A549 treated with AZD9567 at 1 μM for 4 hours (cell line): ENCODE data around the gene KHSRP. TPM values are rescaled to one million over a fixed set of nuclear protein-coding genes. Genes with fewer than 3 reads are reported as not detected.

Experiments used
- total RNA-seq: library from RNA; stranded (reverse); fragments of 200-300 nt; extraction: Qiagen RNA extraction; gene quantifications from 5 replicates; pipeline ENCODE4 v1.2.3, GENCODE V29; 2022; ENCODE audit not compliant: insufficient read depth

Gene KHSRP, protein sequence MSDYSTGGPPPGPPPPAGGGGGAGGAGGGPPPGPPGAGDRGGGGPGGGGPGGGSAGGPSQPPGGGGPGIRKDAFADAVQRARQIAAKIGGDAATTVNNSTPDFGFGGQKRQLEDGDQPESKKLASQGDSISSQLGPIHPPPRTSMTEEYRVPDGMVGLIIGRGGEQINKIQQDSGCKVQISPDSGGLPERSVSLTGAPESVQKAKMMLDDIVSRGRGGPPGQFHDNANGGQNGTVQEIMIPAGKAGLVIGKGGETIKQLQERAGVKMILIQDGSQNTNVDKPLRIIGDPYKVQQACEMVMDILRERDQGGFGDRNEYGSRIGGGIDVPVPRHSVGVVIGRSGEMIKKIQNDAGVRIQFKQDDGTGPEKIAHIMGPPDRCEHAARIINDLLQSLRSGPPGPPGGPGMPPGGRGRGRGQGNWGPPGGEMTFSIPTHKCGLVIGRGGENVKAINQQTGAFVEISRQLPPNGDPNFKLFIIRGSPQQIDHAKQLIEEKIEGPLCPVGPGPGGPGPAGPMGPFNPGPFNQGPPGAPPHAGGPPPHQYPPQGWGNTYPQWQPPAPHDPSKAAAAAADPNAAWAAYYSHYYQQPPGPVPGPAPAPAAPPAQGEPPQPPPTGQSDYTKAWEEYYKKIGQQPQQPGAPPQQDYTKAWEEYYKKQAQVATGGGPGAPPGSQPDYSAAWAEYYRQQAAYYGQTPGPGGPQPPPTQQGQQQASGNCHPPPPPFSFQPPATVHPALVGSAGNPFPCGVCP
- 194 to 216 TPM (median 210 TPM) in 5 replicates for total RNA-seq

DNA sequence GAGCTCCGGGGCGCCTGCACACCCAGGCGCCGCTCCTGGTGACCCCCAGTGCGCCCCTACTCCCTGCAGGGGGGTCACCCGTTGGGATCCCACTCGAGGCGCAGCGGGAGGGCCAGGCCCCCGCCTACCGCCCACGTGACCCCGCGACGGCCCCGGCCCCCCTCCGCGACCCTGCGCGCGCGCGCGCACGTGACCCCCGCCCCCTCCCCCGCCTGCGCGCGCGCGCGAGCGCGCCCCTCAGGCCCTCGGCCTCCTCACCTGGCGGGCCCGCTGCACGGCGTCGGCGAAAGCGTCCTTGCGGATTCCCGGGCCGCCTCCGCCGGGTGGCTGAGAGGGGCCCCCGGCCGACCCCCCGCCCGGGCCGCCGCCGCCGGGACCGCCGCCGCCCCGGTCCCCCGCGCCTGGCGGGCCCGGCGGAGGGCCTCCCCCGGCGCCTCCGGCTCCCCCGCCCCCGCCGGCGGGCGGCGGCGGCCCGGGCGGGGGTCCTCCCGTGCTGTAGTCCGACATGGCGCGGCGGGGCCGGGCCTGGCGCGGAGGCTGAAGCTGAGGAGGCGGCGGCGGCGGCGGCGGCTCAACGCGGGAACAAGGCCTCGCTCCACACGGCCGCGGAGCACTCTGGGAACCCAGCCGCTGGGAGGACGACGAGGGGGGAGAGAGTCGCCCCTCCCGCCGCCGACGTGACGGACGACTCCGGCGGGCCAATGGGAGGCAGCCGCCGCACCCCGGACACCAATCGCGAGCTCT, at the start of gene KHSRP:
TSS of gene KHSRP (minus strand) at position 617 of the 744 bp plus-strand sequence. CDS start at position 507, 110 bp downstream.

DNA sequence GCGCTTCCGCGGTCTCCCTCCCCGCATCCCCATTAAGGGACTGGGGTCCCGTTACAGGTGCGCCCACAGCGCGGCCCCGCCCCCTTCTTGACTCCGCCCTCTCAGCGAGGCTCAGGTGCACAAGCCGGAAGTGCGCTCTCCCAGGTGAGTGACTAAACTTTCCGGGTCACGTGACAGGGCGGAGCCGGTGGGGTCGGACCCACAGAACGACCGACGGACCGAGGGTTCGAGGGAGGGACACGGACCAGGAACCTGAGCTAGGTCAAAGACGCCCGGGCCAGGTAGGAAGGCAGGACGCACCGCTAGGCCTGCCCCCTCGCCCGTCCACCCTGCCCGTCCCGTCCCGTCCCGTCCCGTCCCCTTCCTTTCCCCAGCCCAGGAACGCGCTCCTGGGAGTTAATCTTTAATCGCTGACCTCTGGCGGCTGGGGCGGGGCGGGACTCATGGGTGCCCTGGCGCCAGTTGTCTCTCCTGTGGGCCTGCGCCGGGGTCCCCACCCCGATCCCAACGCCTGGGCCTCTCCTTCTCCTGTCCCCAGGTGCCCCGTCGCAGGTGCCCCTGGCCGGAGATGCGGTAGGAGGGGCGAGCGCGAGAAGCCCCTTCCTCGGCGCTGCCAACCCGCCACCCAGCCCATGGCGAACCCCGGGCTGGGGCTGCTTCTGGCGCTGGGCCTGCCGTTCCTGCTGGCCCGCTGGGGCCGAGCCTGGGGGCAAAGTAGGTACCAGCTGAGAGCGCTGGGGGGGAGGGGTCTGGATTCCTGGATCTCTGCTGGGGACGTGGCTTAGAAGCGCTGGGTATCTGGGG, 39.7 kb upstream of the KHSRP start, which contains the start of gene CRB3:
TSS of gene CRB3 (plus strand) at position 202 of the 804 bp plus-strand sequence. CDS start at position 633, 431 bp downstream.

GRCh38 chr19:6459262-6460098, 34.9 kb upstream of the KHSRP start, which contains the start of gene SLC25A23:
TSS of gene SLC25A23 (minus strand) at chr19:6459792. CDS start at chr19:6459628, 164 bp downstream.

DNA sequence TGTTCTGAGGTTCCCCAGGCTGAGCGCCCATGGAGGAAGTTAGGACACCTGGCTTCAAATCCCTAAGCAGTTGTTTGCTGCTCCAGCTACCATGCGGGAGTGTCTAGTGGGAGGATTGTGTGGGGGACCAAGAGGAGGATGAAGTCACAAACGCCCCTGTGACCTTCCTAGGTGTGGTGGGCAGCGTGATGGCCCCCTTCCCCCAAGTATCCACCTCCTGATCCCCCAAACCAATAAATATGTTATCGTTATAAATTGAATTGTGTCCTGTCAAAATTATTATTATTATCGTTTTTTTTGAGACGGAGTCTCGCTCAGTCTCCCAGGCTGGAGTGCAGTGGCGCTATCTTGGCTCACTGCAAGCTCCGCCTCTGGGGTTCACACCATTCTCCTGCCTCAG, 9.1 kb upstream of the KHSRP start, which contains the start of gene SLC25A41:
TSS of gene SLC25A41 (minus strand) at position 101 of the 400 bp plus-strand sequence. CDS start at position 31, 70 bp downstream.

DNA sequence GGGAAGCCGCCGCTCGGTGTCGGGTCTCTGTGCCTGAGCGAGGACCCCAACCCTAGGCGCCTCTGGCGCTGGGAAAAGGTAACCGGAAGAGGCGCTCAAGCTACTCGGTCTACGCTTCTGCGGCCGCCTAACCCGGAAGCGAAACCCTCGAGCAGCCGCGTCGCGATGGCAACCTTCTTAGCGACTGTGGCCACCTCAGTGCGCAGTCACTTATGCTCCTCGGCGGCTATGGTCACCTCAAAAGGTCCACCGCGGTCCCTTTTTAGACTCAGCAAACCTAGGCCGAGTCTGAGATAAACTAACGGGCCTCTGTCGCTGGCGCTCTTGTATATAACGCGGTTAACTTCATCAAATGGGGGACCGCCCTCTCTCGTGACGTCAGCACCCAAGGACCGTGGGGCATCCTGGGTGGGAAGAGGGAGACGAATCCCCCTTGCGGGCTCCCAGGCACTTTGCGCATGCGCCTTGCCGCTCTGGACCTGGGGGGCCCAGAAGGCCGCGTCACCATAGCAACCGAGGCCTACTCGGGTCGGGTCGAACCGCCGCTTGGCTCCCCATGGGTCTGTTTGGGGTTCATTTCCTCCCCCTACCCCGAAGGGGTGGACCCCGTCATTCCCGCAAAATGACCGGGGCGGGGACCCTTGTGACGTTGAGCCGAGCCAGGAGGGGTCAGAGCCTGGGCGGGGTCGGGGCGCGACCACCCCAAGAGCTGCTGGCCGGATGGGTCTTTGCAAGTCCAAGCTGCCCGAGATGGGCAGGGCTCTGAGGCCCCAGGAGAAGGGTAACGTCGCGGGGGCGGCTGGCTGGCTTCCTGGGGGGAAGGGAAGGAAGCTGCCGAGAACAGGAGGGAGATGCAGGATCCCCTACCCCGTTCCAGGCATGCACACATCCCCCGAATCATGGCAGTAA, 31.3 kb downstream of the KHSRP start, which contains the start of gene GTF2F1:
TSS of gene GTF2F1 (minus strand) at position 91 of the 909 bp plus-strand sequence. CDS start 169 bp downstream, outside the sequence.

GRCh38 chr19:6375411-6376010, 49.1 kb downstream of the KHSRP start, which contains the start of gene PSPN:
TSS of gene PSPN (minus strand) at chr19:6375933. CDS start at chr19:6375849, 84 bp downstream.

GRCh38 chr19:6372594-6373095, 52.0 kb downstream of the KHSRP start, which contains the start of gene ALKBH7:
TSS of gene ALKBH7 (plus strand) at chr19:6372794. CDS start at chr19:6372821, 27 bp downstream.

Other genes with a start within 250 kb of the KHSRP start
- 15.5 to 23.5 TPM (median 22.5 TPM) in 5 replicates for gene MLLT1, start 144.8 kb downstream of the KHSRP start, total RNA-seq
- not detected in 5 replicates for gene ACER1, start 91.2 kb downstream of the KHSRP start, total RNA-seq
- gene CLPP, start 63.3 kb downstream of the KHSRP start, total RNA-seq = 44.4 to 67.8 TPM (median 64.3 TPM) in 5 replicates
- 24.2 to 39.3 TPM (median 36.1 TPM) in 5 replicates for gene ALKBH7, start 52.0 kb downstream of the KHSRP start, total RNA-seq
- 0.67 to 0.97 TPM (median 0.83 TPM) in 5 replicates for gene PSPN, start 48.9 kb downstream of the KHSRP start, total RNA-seq
- 50.9 to 58.1 TPM (median 55.8 TPM) in 5 replicates for gene GTF2F1, start 31.6 kb downstream of the KHSRP start, total RNA-seq
- 0.05 to 0.13 TPM (median 0.10 TPM) in 4 of 5 replicates, not detected in the other for gene SLC25A41, start 9.0 kb upstream of the KHSRP start, total RNA-seq
- 9.9 to 18.9 TPM (median 18.1 TPM) in 5 replicates for gene SLC25A23, start 35.0 kb upstream of the KHSRP start, total RNA-seq
- gene CRB3, start 39.5 kb upstream of the KHSRP start, total RNA-seq = 2.9 to 4.1 TPM (median 3.6 TPM) in 5 replicates
- gene DENND1C, start 57.0 kb upstream of the KHSRP start, total RNA-seq = 0.14 to 0.31 TPM (median 0.26 TPM) in 4 of 5 replicates, not detected in the other
- gene TUBB4A, start 77.5 kb upstream of the KHSRP start, total RNA-seq = 2.3 to 6.7 TPM (median 6.5 TPM) in 5 replicates
- gene TNFSF9, start 106.2 kb upstream of the KHSRP start, total RNA-seq = 3.7 to 5.9 TPM (median 4.7 TPM) in 5 replicates
- gene CD70, start 166.3 kb upstream of the KHSRP start, total RNA-seq = 8.4 to 24.7 TPM (median 19.9 TPM) in 5 replicates
- 0.08 to 0.16 TPM (median 0.10 TPM) in 4 of 5 replicates, not detected in the other for gene TNFSF14, start 245.3 kb upstream of the KHSRP start, total RNA-seq